Endothelial cell of umbilical vein (primary cell): ENCODE data around the gene FGD3.

Experiments used
- CTCF ChIP-seq, 2 donors: IDR thresholded peaks; 1 replicate in 1 of 2; 2 replicates in 1 of 2; pipeline ENCODE4 v1.5.1; 2011; ENCODE audit warnings: low read length in 2 of 2, mild to moderate bottlenecking in 2 of 2, moderate library complexity in 2 of 2, control low read depth in 1 of 2, inconsistent platforms in 1 of 2, low read depth in 1 of 2; ENCODE audit not compliant: insufficient read depth in 1 of 2; ENCODE audit errors: extremely low read depth in 1 of 2
- EZH2 ChIP-seq: IDR thresholded peaks from 2 replicates; pipeline ENCODE4 v1.6.1; 2012; ENCODE audit warnings: borderline replicate concordance, low read depth, mild to moderate bottlenecking, moderate library complexity, low read length, inconsistent platforms; ENCODE audit not compliant: severe bottlenecking
- GATA2 ChIP-seq: IDR thresholded peaks from 2 replicates; pipeline ENCODE4 v1.7.0; 2011; ENCODE audit warnings: low read depth, mild to moderate bottlenecking, moderate library complexity, mixed read lengths, low read length; ENCODE audit not compliant: insufficient read length, insufficient read depth
- JUN ChIP-seq: IDR thresholded peaks from 2 replicates; pipeline ENCODE4 v1.6.1; 2011; ENCODE audit warnings: borderline replicate concordance, low read depth; ENCODE audit not compliant: insufficient read length, insufficient read depth
- MAX ChIP-seq: IDR thresholded peaks from 2 replicates; pipeline ENCODE4 v1.6.1; 2011; ENCODE audit not compliant: insufficient read depth, insufficient read length
- MYC ChIP-seq: IDR thresholded peaks from one replicate; pipeline ENCODE4 v1.6.1; 2011; ENCODE audit warnings: mild to moderate bottlenecking, low read depth, low read length
- POLR2A ChIP-seq: IDR thresholded peaks from 2 replicates; pipeline ENCODE4 v1.6.1; 2012; ENCODE audit warnings: low read depth, mild to moderate bottlenecking, control low read depth, low read length
- POLR2AphosphoS5 ChIP-seq: IDR thresholded peaks from 2 replicates; pipeline ENCODE4 v1.6.1; 2012; ENCODE audit warnings: low read depth, mild to moderate bottlenecking, control low read depth, low read length, moderate library complexity; ENCODE audit not compliant: insufficient read depth

DNA sequence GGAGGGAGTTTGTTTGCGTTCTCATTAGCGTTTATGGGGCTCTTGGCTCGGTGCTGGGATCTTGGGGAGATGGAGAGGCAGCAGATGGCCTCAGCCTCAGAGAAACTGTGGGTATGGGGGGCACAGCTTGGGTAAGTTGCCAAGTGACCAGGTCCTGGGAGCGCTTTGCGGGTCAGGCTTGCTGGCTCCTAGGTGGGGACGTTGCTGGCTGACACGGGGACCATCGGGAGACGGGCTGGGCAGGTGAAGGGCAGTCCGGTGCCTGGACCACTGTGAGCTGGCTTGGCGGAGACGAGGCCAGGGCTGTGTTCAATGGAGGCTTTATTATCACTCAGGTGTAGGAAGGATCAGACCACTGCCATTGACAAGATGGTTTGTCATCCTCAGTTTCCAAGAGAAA lies 30.0 kb downstream of the FGD3 start:
- TF ChIP-seq MYC, result no peak
- TF ChIP-seq CTCF (IDR thresholded peaks at IDR 0.05; ENCODE audit: extremely low read depth in 1 of 2, insufficient read depth in 1 of 2, low read depth in 1 of 2, low read length in 2 of 2), result no peak
- no peak for TF ChIP-seq POLR2A
- no peak for TF ChIP-seq EZH2
- TF ChIP-seq JUN, result no peak
- no peak for TF ChIP-seq POLR2AphosphoS5
- TF ChIP-seq MAX, result no peak
- no peak for TF ChIP-seq GATA2
